Peyer's patch (tissue), 4 donors: ENCODE measurements around the gene SOBP.

ENCODE experiments used
- CTCF ChIP-seq, 6 experiments: fragments of 450-650 bp in 4 of 6; fragments of 200-600 bp in 2 of 6; sonication (generic) in 1 of 6; IDR thresholded peaks; one replicate each; pipeline ENCODE4 v1.5.1; 2017 to 2019; ENCODE audit warnings: antibody characterized with exemption in 6 of 6, mild to moderate bottlenecking in 3 of 6, moderate library complexity in 1 of 6
- POLR2A ChIP-seq, 2 donors: fragments of 450-650 bp; IDR thresholded peaks; one replicate each; pipeline ENCODE4 v1.5.1; 2017; ENCODE audit warnings: antibody characterized with exemption in 2 of 2, mild to moderate bottlenecking in 2 of 2, moderate library complexity in 2 of 2

- TF ChIP-seq POLR2A (IDR thresholded peaks at IDR 0.05) = no peak
- TF ChIP-seq CTCF (IDR thresholded peaks at IDR 0.05) = no peak
Observed at GRCh38 chr6:107616775-107617174, 126.9 kb downstream of the SOBP start.
